Left hindlimb (tissue), 1 donor: ENCODE measurements around the gene HERPUD2.
"Not testable (repeated sequence)": the region's sequence is repeated elsewhere in the genome, so short reads cannot be mapped to it uniquely, and the experiment has no call there.

Experiments
- DNase-seq: peaks from one replicate; pipeline ENCODE4 v3.0.0-alpha.2; 2018

HERPUD2 gene

GRCh38 chr7:35676211-35676610 lies 18.7 kb downstream of the HERPUD2 start:
- no peak for DNase-seq

GRCh38 chr7:35670856-35671569 lies 23.9 kb downstream of the HERPUD2 start:
- no peak for DNase-seq

GRCh38 chr7:35660411-35660810 lies 34.5 kb downstream of the HERPUD2 start:
- DNase-seq = not testable (repeated sequence)

- DNase-seq = no peak
These were observed 36.2 kb downstream of the HERPUD2 start for GRCh38 chr7:35658606-35659201.

GRCh38 chr7:35657125-35657524 lies 37.8 kb downstream of the HERPUD2 start:
- no peak for DNase-seq

- DNase-seq = not testable (repeated sequence)
These were observed 40.4 kb downstream of the HERPUD2 start for GRCh38 chr7:35654558-35654957.

GRCh38 chr7:35652124-35652523 lies 42.8 kb downstream of the HERPUD2 start:
- DNase-seq = no peak

- no peak for DNase-seq
These were observed 44.2 kb downstream of the HERPUD2 start for GRCh38 chr7:35650751-35651150.

GRCh38 chr7:35649711-35650110 lies 45.2 kb downstream of the HERPUD2 start:
- no peak for DNase-seq

- DNase-seq = no peak
These were observed 46.6 kb downstream of the HERPUD2 start for GRCh38 chr7:35648367-35648766.

GRCh38 chr7:35647171-35647574 lies 47.8 kb downstream of the HERPUD2 start:
- no peak for DNase-seq

- no peak for DNase-seq
These were observed 48.5 kb downstream of the HERPUD2 start for GRCh38 chr7:35646289-35647023.

- no peak for DNase-seq
These were observed 49.2 kb downstream of the HERPUD2 start for GRCh38 chr7:35645691-35646090.

- no peak for DNase-seq
These were observed 64.6 kb downstream of the HERPUD2 start for GRCh38 chr7:35630024-35630972.

- peak; percentile 29 for DNase-seq
These were observed 70.4 kb downstream of the HERPUD2 start for GRCh38 chr7:35624299-35625186.

- no peak for DNase-seq
These were observed 71.6 kb downstream of the HERPUD2 start for GRCh38 chr7:35623381-35623780.

- DNase-seq = no peak
These were observed 75.1 kb downstream of the HERPUD2 start for GRCh38 chr7:35619863-35620262.

GRCh38 chr7:35617041-35617440 lies 77.9 kb downstream of the HERPUD2 start:
- DNase-seq = no peak

- no peak for DNase-seq
These were observed 81.8 kb downstream of the HERPUD2 start for GRCh38 chr7:35613150-35613549.

GRCh38 chr7:35605760-35606159 lies 89.2 kb downstream of the HERPUD2 start:
- no peak for DNase-seq

GRCh38 chr7:35604595-35604994 lies 90.3 kb downstream of the HERPUD2 start:
- no peak for DNase-seq

GRCh38 chr7:35599645-35600044 lies 95.3 kb downstream of the HERPUD2 start:
- no peak for DNase-seq
